ENCODE data around the gene DGKD.
"Not testable (repeated sequence)": the region's sequence is repeated elsewhere in the genome, so short reads cannot be mapped to it uniquely, and the experiment has no call there.

The DGKD gene

DNA sequence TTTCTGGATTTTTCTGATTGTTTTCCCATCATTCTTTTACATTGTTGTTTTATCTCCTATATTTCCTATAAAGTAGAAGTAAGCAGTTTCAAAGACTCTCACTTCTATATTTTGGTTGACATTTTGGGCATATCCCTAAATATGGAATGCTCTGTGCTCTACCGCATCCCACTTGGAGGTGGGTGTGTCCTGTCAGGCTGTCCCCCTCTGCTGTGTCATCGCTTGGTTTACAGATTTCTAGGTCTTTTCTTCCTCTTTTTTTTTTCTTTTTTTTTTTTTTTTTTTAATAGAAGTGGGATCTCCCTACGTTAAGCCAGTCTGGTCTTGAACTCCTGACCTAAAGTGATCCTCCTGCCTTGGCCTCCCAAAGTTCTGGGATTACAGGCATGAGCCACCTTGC is 13.3 kb downstream of the DGKD start:
- no peak overlapping the region for H3K4me3 ChIP-seq (ENCODE audit: low read length)
- TF ChIP-seq CTCF (IDR thresholded peaks at IDR 0.05; ENCODE audit: insufficient read depth, low read depth, low read length, missing control alignments), result no peak
- no peak for DNase-seq (ENCODE audit: low read depth)

- DNase-seq (ENCODE audit: low read depth), result no peak
- no peak for TF ChIP-seq CTCF (IDR thresholded peaks at IDR 0.05; ENCODE audit: insufficient read depth, low read depth, low read length, missing control alignments)
- no peak overlapping the region for H3K4me3 ChIP-seq (ENCODE audit: low read length)
Measured at GRCh38 chr2:233368756-233369155, 14.5 kb downstream of the DGKD start.

DNA sequence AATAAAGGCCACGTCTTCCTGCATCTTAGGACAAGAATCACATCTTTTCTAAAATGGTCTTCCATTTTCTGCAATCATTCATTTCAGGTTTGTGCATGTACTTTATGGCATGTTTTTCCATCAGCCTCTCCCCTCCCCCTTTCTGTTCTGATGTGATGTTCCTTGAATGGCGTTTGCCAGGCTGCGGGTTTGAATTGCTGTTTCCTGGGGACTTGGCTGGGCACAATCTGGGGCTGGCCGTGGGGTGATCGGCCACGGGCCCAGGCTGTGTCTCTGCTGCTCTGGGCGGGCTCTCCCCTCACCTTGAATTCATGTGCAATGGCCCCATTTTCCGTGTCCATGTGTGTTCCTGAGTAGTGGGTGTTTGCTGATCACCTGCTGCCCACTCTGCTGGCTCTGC is 15.2 kb downstream of the DGKD start:
- no peak for TF ChIP-seq CTCF (IDR thresholded peaks at IDR 0.05; ENCODE audit: insufficient read depth, low read depth, low read length, missing control alignments)
- no peak for DNase-seq (ENCODE audit: low read depth)

DNA sequence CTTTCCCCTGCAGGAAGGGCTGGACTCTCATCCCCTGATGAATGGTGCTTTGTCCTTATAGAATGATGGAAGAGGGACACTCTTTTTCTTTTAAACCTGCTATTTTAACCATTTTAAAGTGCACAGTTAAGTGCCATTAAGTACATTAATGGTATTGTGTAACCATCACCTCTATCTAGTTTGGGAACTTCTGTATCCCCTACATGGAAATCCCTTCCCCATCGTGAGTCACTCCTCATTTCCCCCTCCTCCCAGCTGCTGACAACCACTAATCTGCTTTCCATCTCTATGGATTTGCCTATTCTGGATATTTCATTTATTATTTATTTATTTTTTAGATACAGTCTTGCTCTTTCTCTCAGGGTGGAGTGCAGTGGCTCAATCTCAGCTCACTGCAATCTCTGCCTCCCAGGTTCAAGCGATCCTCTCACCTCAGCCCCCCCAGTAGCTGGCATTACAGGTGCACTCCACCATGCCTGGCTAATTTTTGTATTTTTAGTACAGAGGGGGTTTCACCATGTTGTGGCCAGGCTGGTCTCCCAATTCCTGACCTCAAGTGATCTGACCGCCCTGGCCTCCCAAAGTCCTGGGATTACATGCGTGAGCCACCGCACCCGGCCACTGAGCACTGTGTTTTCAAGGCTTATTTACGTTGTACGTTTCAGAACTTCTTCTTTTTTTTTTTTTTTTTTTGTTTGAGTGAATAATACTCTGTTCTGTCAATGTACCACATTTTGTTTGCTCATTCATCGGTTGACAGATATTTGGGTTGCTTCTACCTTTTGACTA is 15.8 kb downstream of the DGKD start:
- no peak for TF ChIP-seq CTCF (IDR thresholded peaks at IDR 0.05; ENCODE audit: insufficient read depth, low read depth, low read length, missing control alignments)
- no peak for DNase-seq (ENCODE audit: low read depth)
- no peak overlapping the region for H3K4me3 ChIP-seq (ENCODE audit: low read length)

More for the DNA sequence above, 15.2 kb downstream of the DGKD start:
- no peak overlapping the region for H3K4me3 ChIP-seq (ENCODE audit: low read length)

- DNase-seq (ENCODE audit: low read depth), result no peak
- H3K4me3 ChIP-seq (ENCODE audit: low read length), result no peak overlapping the region
- TF ChIP-seq CTCF (IDR thresholded peaks at IDR 0.05; ENCODE audit: insufficient read depth, low read depth, low read length, missing control alignments), result no peak
Measured at GRCh38 chr2:233371641-233372040, 17.3 kb downstream of the DGKD start.

DNA sequence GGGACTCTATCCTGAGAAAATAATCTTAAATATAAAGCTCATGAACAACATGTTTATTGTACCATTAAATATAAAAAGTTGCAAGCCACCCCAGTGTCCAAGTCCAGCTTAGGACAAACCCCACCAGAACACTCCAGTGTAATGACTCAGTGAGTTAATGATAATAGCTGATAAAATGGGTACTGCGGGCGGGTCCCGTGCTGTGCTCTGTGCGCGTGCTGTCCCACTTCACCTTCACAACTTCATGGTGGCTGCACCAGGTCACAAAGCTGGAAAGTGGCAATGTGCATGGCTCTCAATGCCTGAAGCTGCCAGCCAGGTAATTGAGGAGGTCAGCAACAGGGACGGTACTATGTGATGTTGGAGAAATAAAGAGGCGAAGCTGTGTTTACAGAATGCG is 18.6 kb downstream of the DGKD start:
- no peak overlapping the region for H3K4me3 ChIP-seq (ENCODE audit: low read length)
- TF ChIP-seq CTCF (IDR thresholded peaks at IDR 0.05; ENCODE audit: insufficient read depth, low read depth, low read length, missing control alignments), result no peak
- no peak for DNase-seq (ENCODE audit: low read depth)

GRCh38 chr2:233373316-233373715 is 19.0 kb downstream of the DGKD start:
- TF ChIP-seq CTCF (IDR thresholded peaks at IDR 0.05; ENCODE audit: insufficient read depth, low read depth, low read length, missing control alignments), result no peak
- DNase-seq (ENCODE audit: low read depth), result no peak
- no peak overlapping the region for H3K4me3 ChIP-seq (ENCODE audit: low read length)

DNA sequence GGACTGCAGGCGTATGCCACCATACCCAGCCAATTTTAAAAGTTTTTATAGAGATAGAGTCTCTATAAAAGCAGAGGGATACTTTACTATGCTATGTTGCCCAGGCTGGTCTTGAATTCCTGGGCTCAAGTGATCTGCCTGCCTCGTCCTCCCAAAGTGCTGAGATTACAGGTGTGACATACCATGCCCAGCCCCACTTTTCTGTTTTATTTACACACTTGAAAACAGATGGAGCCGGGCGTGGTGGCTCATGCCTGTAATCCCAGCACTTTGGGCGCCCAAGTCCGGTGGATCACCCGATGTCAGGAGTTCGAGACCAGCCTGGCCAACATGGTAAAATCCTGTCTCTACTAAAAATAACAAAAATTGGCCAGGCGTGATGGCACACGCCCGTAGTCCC is 20.5 kb downstream of the DGKD start:
- not testable (repeated sequence) for H3K4me3 ChIP-seq (ENCODE audit: low read length); DNase-seq (ENCODE audit: low read depth)
